ENCODE measurements around the gene ASXL1. TPM values are rescaled to one million over a fixed set of nuclear protein-coding genes. Genes with fewer than 3 reads are reported as not detected.
"Not testable (repeated sequence)": the region's sequence is repeated elsewhere in the genome, so short reads cannot be mapped to it uniquely, and the experiment has no call there.

Gene ASXL1
- total and polyA plus RNA-seq, 8 donors, result 32.9 to 57.7 (median 38.0) TPM

DNA sequence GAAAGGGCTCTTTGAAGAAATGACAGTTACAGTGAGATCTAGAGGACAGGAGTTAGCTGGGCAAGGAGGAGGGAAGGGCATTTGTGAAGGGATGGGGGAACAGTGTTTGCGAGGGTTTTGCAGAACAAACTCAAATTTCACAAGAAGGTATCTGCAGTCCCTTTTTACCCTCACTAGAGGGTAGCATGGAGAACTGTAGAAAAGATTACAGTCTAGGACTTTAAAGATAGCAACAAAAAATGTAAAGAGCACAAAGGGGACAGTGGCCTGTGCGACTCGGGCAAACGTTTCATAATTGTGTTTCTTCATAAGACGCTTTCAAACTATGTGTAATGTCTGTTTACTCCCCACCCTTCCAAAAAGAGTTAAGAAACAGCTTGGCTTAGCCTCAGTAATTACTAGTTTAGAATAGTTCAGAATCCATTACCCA is 21.2 kb upstream of the ASXL1 start:
- H3K4me3 ChIP-seq, result no peak overlapping the region
- H3K27me3 ChIP-seq, result no peaks in the 10 kb centered on the region
- FAIRE-seq (no peak), DNase-seq (no peak), ATAC-seq (peak in 3 of 4 donors; percentile 12 to 38 (median 36))
- peak in 3 of 4 donors; percentile 19 to 37 (median 35) for TF ChIP-seq CTCF (IDR thresholded peaks at IDR 0.05)
- no peak overlapping the region for H3K27ac ChIP-seq
- no peaks in the 10 kb centered on the region for H3K9me3 ChIP-seq
- intact Hi-C loops (cut with DNase I), result no loop called here
- H3K36me3 ChIP-seq, result peaks cover 0 to 3% (median 0%) of the 10 kb centered on the region in 3 donors
- H3K4me1 ChIP-seq, result peaks cover 24 to 40% (median 27%) of the 10 kb centered on the region in 3 donors
- WGBS, 2 donors, result 14 to 19% methylated on average over 5 of the region's 5 CpGs

DNA sequence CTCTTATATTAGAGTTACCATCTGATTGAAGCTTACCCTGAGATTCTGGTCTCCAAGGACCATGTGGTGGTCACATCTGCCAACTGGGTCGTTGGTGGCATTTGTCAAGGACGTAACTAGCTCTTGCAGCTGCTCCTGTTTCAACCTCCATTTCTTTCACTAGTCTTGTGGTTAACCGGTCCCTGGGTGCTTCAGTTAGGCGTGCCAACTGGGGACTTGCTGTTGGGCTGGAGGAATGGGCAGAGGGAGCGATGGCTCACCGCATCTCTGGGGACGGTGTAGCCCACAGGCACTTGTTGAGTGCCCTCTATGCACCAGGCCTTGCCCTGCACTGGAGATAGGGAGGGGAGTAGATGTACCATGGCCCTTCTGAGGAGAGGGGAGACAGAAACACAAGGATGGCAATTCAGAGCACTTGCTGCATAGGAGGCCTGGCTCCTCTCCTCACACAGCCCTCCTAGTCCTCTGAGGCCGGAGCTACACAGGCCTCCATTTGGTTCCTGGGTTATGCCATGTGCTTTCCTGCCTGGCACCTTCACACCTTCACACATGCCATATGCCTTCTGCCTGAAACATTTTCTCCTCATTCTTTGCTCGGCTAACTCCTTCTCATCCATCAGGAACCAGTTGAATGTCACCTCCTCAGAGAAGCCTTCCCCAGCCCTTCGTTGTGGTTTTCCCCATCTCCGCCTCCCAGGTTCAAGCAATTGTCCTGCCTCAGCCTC is 20.0 kb upstream of the ASXL1 start:
- no peaks in the 10 kb centered on the region for H3K36me3 ChIP-seq
- no peak for ATAC-seq
- H3K4me3 ChIP-seq, result no peak overlapping the region
- no peaks in the 10 kb centered on the region for H3K27me3 ChIP-seq
- no peaks in the 10 kb centered on the region for H3K9me3 ChIP-seq
- no peak for TF ChIP-seq CTCF (IDR thresholded peaks at IDR 0.05)
- H3K4me1 ChIP-seq, result peaks cover 15 to 31% (median 16%) of the 10 kb centered on the region in 3 donors
- no peak for FAIRE-seq
- DNase-seq, result no peak
- H3K27ac ChIP-seq, result no peak overlapping the region
- intact Hi-C loops (cut with DNase I), result no loop called here
- WGBS, 2 donors, result 82 to 83% methylated on average over 11 of the region's 11 CpGs

- Histone ChIP-seq H3K9me3 (no peaks in the 10 kb centered on the region), H3K27ac (peak overlapping the region in 2 of 4 donors; percentile 43 to 47), H3K4me3 (no peak overlapping the region), H3K36me3 (no peaks in the 10 kb centered on the region), H3K4me1 (peaks cover 9 to 25% (median 10%) of the 10 kb centered on the region in 3 donors), H3K27me3 (no peaks in the 10 kb centered on the region)
- DNase-seq, result no peak
- no peak for TF ChIP-seq CTCF (IDR thresholded peaks at IDR 0.05)
- intact Hi-C loops (cut with DNase I), result no loop called here
- ATAC-seq, result peak in 2 of 4 donors; percentile 6 to 14
- no peak for FAIRE-seq
- WGBS, 2 donors, result 81% methylated on average over 7 of the region's 7 CpGs
Observed at GRCh38 chr20:32338665-32339064, 19.5 kb upstream of the ASXL1 start.

- ATAC-seq (peak in 2 of 4 donors; percentile 28 to 39), DNase-seq (no peak), FAIRE-seq (no peak)
- no peak overlapping the region for H3K4me3 ChIP-seq
- no peaks in the 10 kb centered on the region for H3K9me3 ChIP-seq
- TF ChIP-seq CTCF (IDR thresholded peaks at IDR 0.05), result no peak
- H3K36me3 ChIP-seq, result no peaks in the 10 kb centered on the region
- 25 to 41% methylated on average over 2 of the region's 2 CpGs for WGBS, 2 donors
- intact Hi-C loops (cut with DNase I), result no loop called here
- H3K4me1 ChIP-seq, result peaks cover 6 to 20% (median 6%) of the 10 kb centered on the region in 3 donors
- H3K27me3 ChIP-seq, result no peaks in the 10 kb centered on the region
- H3K27ac ChIP-seq, result peak overlapping the region in 2 of 4 donors; percentile 43 to 47
Observed at GRCh38 chr20:32339116-32339515, 19.0 kb upstream of the ASXL1 start.

DNA sequence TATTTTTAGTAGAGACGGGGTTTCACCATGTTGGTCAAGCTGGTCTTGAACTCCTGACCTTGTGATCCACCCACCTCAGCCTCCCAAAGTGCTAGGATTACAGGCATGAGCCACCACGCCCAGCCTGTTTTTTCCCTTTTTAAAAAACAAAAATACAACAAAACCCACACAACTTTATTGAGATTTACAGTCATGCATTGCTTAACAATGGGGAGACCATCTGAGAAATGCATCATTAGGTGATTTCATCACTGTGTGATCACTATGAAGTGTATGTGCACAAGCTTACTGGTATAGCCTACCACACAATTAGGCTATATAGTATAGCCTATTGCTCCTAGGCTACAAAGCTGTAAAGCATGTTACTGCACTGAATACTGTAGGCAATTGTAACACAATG is 17.1 kb upstream of the ASXL1 start:
- H3K4me3 ChIP-seq; DNase-seq; H3K27me3 ChIP-seq; H3K9me3 ChIP-seq; H3K36me3 ChIP-seq; FAIRE-seq; H3K27ac ChIP-seq; intact Hi-C loops (cut with DNase I); ATAC-seq: not testable (repeated sequence)
- WGBS, 2 donors, result 94 to 96% methylated on average over 2 of the region's 2 CpGs
- H3K4me1 ChIP-seq, result peaks cover 0 to 15% (median 0%) of the 10 kb centered on the region in 3 donors

Data from pancreas (tissue), 10 donors.